Mesenchymal stem cell (in vitro differentiated cells and primary cell): Measurements from ENCODE around the gene CFAP58.

Source experiments
- DNase-seq: peaks from one replicate; pipeline ENCODE4 v3.0.0-alpha.2; 2013
- H2AFZ ChIP-seq: one replicate; pipeline ENCODE4 v1.6.1; 2013; ENCODE audit warnings: low read depth, mild to moderate bottlenecking, control low read depth, inconsistent platforms, low read length, moderate library complexity
- H2AK5ac ChIP-seq: 2 replicates; pipeline ENCODE4 v1.6.1; 2013; ENCODE audit warnings: low read length, moderate library complexity, mild to moderate bottlenecking, inconsistent platforms; ENCODE audit not compliant: severe bottlenecking
- H2BK120ac ChIP-seq: one replicate; pipeline ENCODE4 v1.6.1; 2013; ENCODE audit warnings: low read depth, mild to moderate bottlenecking, inconsistent platforms, low read length, moderate library complexity
- H2BK12ac ChIP-seq, 2 experiments: one replicate each; pipeline ENCODE4 v1.6.1; 2013; ENCODE audit warnings: inconsistent platforms in 2 of 2, low read length in 2 of 2, mild to moderate bottlenecking in 2 of 2, moderate library complexity in 2 of 2, control low read depth in 1 of 2
- H2BK15ac ChIP-seq: one replicate; pipeline ENCODE4 v1.6.1; 2013; ENCODE audit warnings: mild to moderate bottlenecking, low read depth, inconsistent platforms; ENCODE audit not compliant: poor library complexity, severe bottlenecking
- H2BK5ac ChIP-seq: 2 replicates; pipeline ENCODE4 v1.6.1; 2013; ENCODE audit warnings: low read depth, mild to moderate bottlenecking, low read length, control low read depth, inconsistent platforms; ENCODE audit not compliant: poor library complexity, severe bottlenecking
- H3K14ac ChIP-seq, 2 experiments: one replicate each; pipeline ENCODE4 v1.6.1; 2013; ENCODE audit warnings: inconsistent platforms in 2 of 2, low read length in 2 of 2, control low read depth in 1 of 2, mild to moderate bottlenecking in 1 of 2, moderate library complexity in 1 of 2
- H3K18ac ChIP-seq, 2 experiments: one replicate each; pipeline ENCODE4 v1.6.1; 2013; ENCODE audit warnings: inconsistent platforms in 2 of 2, low read length in 2 of 2, control low read depth in 1 of 2, low read depth in 1 of 2, mild to moderate bottlenecking in 1 of 2
- H3K23ac ChIP-seq, 2 experiments: one replicate each; pipeline ENCODE4 v1.6.1; 2013; ENCODE audit warnings: inconsistent platforms in 2 of 2, low read length in 2 of 2, mild to moderate bottlenecking in 2 of 2, moderate library complexity in 2 of 2, control low read depth in 1 of 2
- H3K27ac ChIP-seq: 2 replicates; pipeline ENCODE4 v1.5.1; 2013; ENCODE audit warnings: mild to moderate bottlenecking, moderate library complexity, low read length, control low read depth, inconsistent platforms; ENCODE audit not compliant: poor library complexity, severe bottlenecking
- H3K27me3 ChIP-seq, 2 experiments: 2 replicates each; pipeline versions ENCODE4 v1.6.1 to v1.7.0; 2013; ENCODE audit warnings: low read length in 2 of 2, mild to moderate bottlenecking in 2 of 2, moderate library complexity in 2 of 2, control low read depth in 1 of 2, inconsistent platforms in 1 of 2; ENCODE audit not compliant: control insufficient read depth in 1 of 2, insufficient read depth in 1 of 2
- H3K36me3 ChIP-seq, 2 experiments: 2 replicates each; pipeline versions ENCODE4 v1.6.1 to v1.7.0; 2013; ENCODE audit warnings: low read length in 2 of 2, control low read depth in 1 of 2, inconsistent platforms in 1 of 2, low read depth in 1 of 2, mild to moderate bottlenecking in 1 of 2; ENCODE audit not compliant: insufficient read depth in 2 of 2, control insufficient read depth in 1 of 2
- H3K4ac ChIP-seq, 2 experiments: one replicate each; pipeline ENCODE4 v1.6.1; 2013; ENCODE audit warnings: inconsistent platforms in 2 of 2, low read length in 2 of 2, mild to moderate bottlenecking in 2 of 2, moderate library complexity in 2 of 2, control low read depth in 1 of 2, low read depth in 1 of 2
- H3K4me1 ChIP-seq: 2 replicates; pipeline ENCODE4 v1.6.1; 2013; ENCODE audit warnings: low read depth, low read length, control low read depth; ENCODE audit not compliant: control insufficient read depth, insufficient read depth
- H3K4me2 ChIP-seq: 2 replicates; pipeline ENCODE4 v1.6.1; 2013; ENCODE audit warnings: low read length, mild to moderate bottlenecking, inconsistent platforms; ENCODE audit not compliant: poor library complexity, severe bottlenecking
- H3K4me3 ChIP-seq, 2 experiments: 2 replicates each; pipeline versions ENCODE4 v1.5.1 to v1.7.0; 2013; ENCODE audit warnings: low read length in 2 of 2, mild to moderate bottlenecking in 2 of 2, control low read depth in 1 of 2, low read depth in 1 of 2; ENCODE audit not compliant: insufficient read depth in 1 of 2
- H3K79me1 ChIP-seq: replicated peaks from 2 replicates; pipeline ENCODE4 v1.6.1; 2013; ENCODE audit warnings: mild to moderate bottlenecking, control low read depth, low read length, inconsistent platforms; ENCODE audit not compliant: poor library complexity, severe bottlenecking
- H3K9ac ChIP-seq: 2 replicates; pipeline ENCODE4 v1.7.0; 2013; ENCODE audit warnings: mild to moderate bottlenecking, low read length, moderate library complexity
- H3K9me3 ChIP-seq: 2 replicates; pipeline ENCODE4 v1.7.0; 2013; ENCODE audit warnings: mild to moderate bottlenecking, low read length; ENCODE audit not compliant: control insufficient read depth
- H4K8ac ChIP-seq: one replicate; pipeline ENCODE4 v1.6.1; 2013; ENCODE audit warnings: inconsistent platforms, mild to moderate bottlenecking, low read length, moderate library complexity
- H4K91ac ChIP-seq: one replicate; pipeline ENCODE4 v1.6.1; 2013; ENCODE audit warnings: mild to moderate bottlenecking, low read length, inconsistent platforms
- WGBS: methylation state at CpG from one replicate; pipeline ENCODE4 v1.1.7; 2013; ENCODE audit warnings: mixed read lengths; 5-methylcytosine and 5-hydroxymethylcytosine counted together

CFAP58 gene

GRCh38 chr10:104391969-104392296 is 38.3 kb downstream of the CFAP58 start:
- Histone ChIP-seq H2BK120ac (no peak overlapping the region), H3K9me3 (no peaks in the 10 kb centered on the region), H2AFZ (no peak overlapping the region), H4K91ac (no peak overlapping the region), H3K9ac (no peak overlapping the region), H4K8ac (no peak overlapping the region), H3K23ac (no peak overlapping the region), H3K4me3 (no peak overlapping the region), H3K27ac (no peak overlapping the region), H3K18ac (no peak overlapping the region), H2BK15ac (no peak overlapping the region), H3K4me2 (no peak overlapping the region), H3K14ac (no peak overlapping the region), H3K79me1 (no peaks in the 10 kb centered on the region), H2AK5ac (no peak overlapping the region), H3K27me3 (no peaks in the 10 kb centered on the region), H3K36me3 (no peaks in the 10 kb centered on the region), H2BK12ac (no peak overlapping the region), H2BK5ac (no peak overlapping the region), H3K4ac (no peak overlapping the region), H3K4me1 (no peaks in the 10 kb centered on the region)
- DNase-seq, result no peak
- 40% methylated on average over 1 of the region's 1 CpG for WGBS

GRCh38 chr10:104393387-104393786 is 39.8 kb downstream of the CFAP58 start:
- H3K9ac ChIP-seq, result no peak overlapping the region
- H2BK5ac ChIP-seq, result no peak overlapping the region
- H3K79me1 ChIP-seq, result no peaks in the 10 kb centered on the region
- no peak for DNase-seq
- H2BK12ac ChIP-seq, result no peak overlapping the region
- H2BK120ac ChIP-seq, result no peak overlapping the region
- H3K18ac ChIP-seq, result no peak overlapping the region
- no peak overlapping the region for H2AFZ ChIP-seq
- H3K23ac ChIP-seq, result no peak overlapping the region
- H3K27ac ChIP-seq, result no peak overlapping the region
- H4K8ac ChIP-seq, result no peak overlapping the region
- no peak overlapping the region for H3K14ac ChIP-seq
- no peaks in the 10 kb centered on the region for H3K27me3 ChIP-seq
- no peaks in the 10 kb centered on the region for H3K9me3 ChIP-seq
- no peak overlapping the region for H3K4me3 ChIP-seq
- H3K4me1 ChIP-seq, result no peaks in the 10 kb centered on the region
- 87% methylated on average over 5 of the region's 5 CpGs for WGBS
- no peak overlapping the region for H2BK15ac ChIP-seq
- H3K36me3 ChIP-seq, result no peaks in the 10 kb centered on the region
- no peak overlapping the region for H3K4ac ChIP-seq
- H4K91ac ChIP-seq, result no peak overlapping the region
- no peak overlapping the region for H3K4me2 ChIP-seq
- no peak overlapping the region for H2AK5ac ChIP-seq

GRCh38 chr10:104396581-104396980 is 42.9 kb downstream of the CFAP58 start:
- no peak overlapping the region for H4K91ac ChIP-seq
- H3K4me3 ChIP-seq, result no peak overlapping the region
- H4K8ac ChIP-seq, result no peak overlapping the region
- H3K36me3 ChIP-seq, result no peaks in the 10 kb centered on the region
- no peak overlapping the region for H3K4me2 ChIP-seq
- no peak overlapping the region for H2BK15ac ChIP-seq
- H3K27ac ChIP-seq, result no peak overlapping the region
- no peak overlapping the region for H2BK5ac ChIP-seq
- no peak overlapping the region for H2AK5ac ChIP-seq
- H3K18ac ChIP-seq, result no peak overlapping the region
- H2BK12ac ChIP-seq, result no peak overlapping the region
- H3K27me3 ChIP-seq, result no peaks in the 10 kb centered on the region
- no peaks in the 10 kb centered on the region for H3K9me3 ChIP-seq
- no peak overlapping the region for H2BK120ac ChIP-seq
- H3K4ac ChIP-seq, result no peak overlapping the region
- H3K23ac ChIP-seq, result no peak overlapping the region
- no peaks in the 10 kb centered on the region for H3K4me1 ChIP-seq
- 0% methylated on average over 1 of the region's 2 CpGs for WGBS
- no peaks in the 10 kb centered on the region for H3K79me1 ChIP-seq
- H2AFZ ChIP-seq, result no peak overlapping the region
- H3K9ac ChIP-seq, result no peak overlapping the region
- no peak for DNase-seq
- H3K14ac ChIP-seq, result no peak overlapping the region

- H3K23ac ChIP-seq, result no peak overlapping the region
- no peak overlapping the region for H2BK15ac ChIP-seq
- no peaks in the 10 kb centered on the region for H3K79me1 ChIP-seq
- no peak overlapping the region for H3K14ac ChIP-seq
- H3K27me3 ChIP-seq, result no peaks in the 10 kb centered on the region
- no peak overlapping the region for H4K8ac ChIP-seq
- no peak overlapping the region for H2AK5ac ChIP-seq
- no peak overlapping the region for H3K9ac ChIP-seq
- H3K4me2 ChIP-seq, result no peak overlapping the region
- 85% methylated on average over 6 of the region's 8 CpGs for WGBS
- no peak for DNase-seq
- no peak overlapping the region for H2BK120ac ChIP-seq
- no peaks in the 10 kb centered on the region for H3K36me3 ChIP-seq
- no peak overlapping the region for H3K27ac ChIP-seq
- H2AFZ ChIP-seq, result no peak overlapping the region
- no peaks in the 10 kb centered on the region for H3K4me1 ChIP-seq
- H2BK12ac ChIP-seq, result no peak overlapping the region
- no peak overlapping the region for H2BK5ac ChIP-seq
- no peak overlapping the region for H3K4ac ChIP-seq
- no peak overlapping the region for H3K18ac ChIP-seq
- no peak overlapping the region for H3K4me3 ChIP-seq
- H3K9me3 ChIP-seq, result no peaks in the 10 kb centered on the region
- no peak overlapping the region for H4K91ac ChIP-seq
Observed at GRCh38 chr10:104403636-104404035, 50.0 kb downstream of the CFAP58 start.
